ENCODE measurements around the gene BATF.

GRCh38 chr14:75589931-75590330, 67.7 kb downstream of the BATF start:
- TF ChIP-seq POLR2A (IDR thresholded peaks at IDR 0.05) (no peak), CTCF (IDR thresholded peaks at IDR 0.05) (no peak)

Measured in right lobe of liver (tissue), 4 donors.